KMS-11 (cell line): ENCODE data around the gene RXFP4.
"Not testable (repeated sequence)": the region's sequence is repeated elsewhere in the genome, so short reads cannot be mapped to it uniquely, and the experiment has no call there.

Experiments used
- H2AFZ ChIP-seq: fragments of 200-600 bp; sonication (generic); 2 replicates; pipeline ENCODE4 v1.6.1; 2016; ENCODE audit warnings: antibody characterized with exemption, mixed run types, low read depth
- H3K27ac ChIP-seq: fragments of 200-600 bp; sonication (generic); 2 replicates; pipeline ENCODE4 v1.6.1; 2016; ENCODE audit warnings: mild to moderate bottlenecking, mixed run types
- H3K27me3 ChIP-seq: fragments of 200-600 bp; sonication (generic); 2 replicates; pipeline ENCODE4 v1.6.1; 2017; ENCODE audit warnings: mild to moderate bottlenecking, low read depth, mixed run types, moderate library complexity; ENCODE audit not compliant: insufficient read depth
- H3K36me3 ChIP-seq: fragments of 200-600 bp; sonication (generic); 2 replicates; pipeline ENCODE4 v1.6.1; 2017; ENCODE audit warnings: mild to moderate bottlenecking, mixed run types; ENCODE audit not compliant: insufficient read depth
- H3K4me1 ChIP-seq: fragments of 200-600 bp; sonication (generic); 2 replicates; pipeline ENCODE4 v1.6.1; 2016; ENCODE audit warnings: mild to moderate bottlenecking, low read depth, mixed run types; ENCODE audit not compliant: poor library complexity, severe bottlenecking
- H3K4me2 ChIP-seq: fragments of 200-600 bp; sonication (generic); 2 replicates; pipeline ENCODE4 v1.7.0; 2016; ENCODE audit warnings: mild to moderate bottlenecking, mixed run types
- H3K4me3 ChIP-seq: fragments of 200-600 bp; sonication (generic); IDR thresholded peaks from 2 replicates; pipeline ENCODE4 v1.6.1; 2017; ENCODE audit warnings: low read depth, low read length, mixed read lengths; ENCODE audit not compliant: insufficient read depth
- H3K79me2 ChIP-seq: fragments of 200-600 bp; sonication (generic); 2 replicates; pipeline ENCODE4 v1.6.1; 2016; ENCODE audit warnings: low read depth, mixed run types; ENCODE audit not compliant: insufficient read depth
- H3K9ac ChIP-seq: fragments of 200-600 bp; sonication (generic); 2 replicates; pipeline ENCODE4 v1.6.1; 2016; ENCODE audit warnings: mild to moderate bottlenecking, mixed run types
- H4K20me1 ChIP-seq: fragments of 200-600 bp; sonication (generic); 2 replicates; pipeline ENCODE4 v1.6.1; 2016; ENCODE audit warnings: mild to moderate bottlenecking, mixed run types; ENCODE audit not compliant: insufficient read depth
- TF ChIP-seq, protein P1 (sequence below): fragments of 200-600 bp; sonication (generic); conservative IDR thresholded peaks from 2 replicates; pipeline ENCODE4 v1.6.1; 2017; ENCODE audit warnings: low read depth, mild to moderate bottlenecking, antibody characterized with exemption, low read length, moderate library complexity, mixed read lengths

RXFP4 gene

DNA sequence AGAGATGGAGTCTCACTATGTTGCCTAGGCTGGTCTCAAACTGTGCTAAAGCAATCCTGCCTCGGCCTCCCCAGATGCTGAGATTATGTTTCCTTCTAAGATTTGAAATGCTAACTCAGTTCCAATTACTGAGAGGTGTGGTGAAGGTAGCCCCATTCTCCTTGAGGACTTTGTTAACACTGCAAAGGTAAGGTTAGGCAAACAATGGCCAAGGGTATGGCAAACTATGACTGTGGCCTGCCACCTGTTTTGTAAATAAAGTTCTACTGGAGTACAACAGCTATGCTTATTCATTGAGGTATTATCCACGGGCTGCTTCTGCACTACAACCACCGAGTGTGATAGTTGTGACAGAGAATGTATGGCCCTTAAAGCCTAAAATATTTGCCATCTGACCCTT, 20.7 kb upstream of the RXFP4 start:
- TF ChIP-seq, protein P1, sequence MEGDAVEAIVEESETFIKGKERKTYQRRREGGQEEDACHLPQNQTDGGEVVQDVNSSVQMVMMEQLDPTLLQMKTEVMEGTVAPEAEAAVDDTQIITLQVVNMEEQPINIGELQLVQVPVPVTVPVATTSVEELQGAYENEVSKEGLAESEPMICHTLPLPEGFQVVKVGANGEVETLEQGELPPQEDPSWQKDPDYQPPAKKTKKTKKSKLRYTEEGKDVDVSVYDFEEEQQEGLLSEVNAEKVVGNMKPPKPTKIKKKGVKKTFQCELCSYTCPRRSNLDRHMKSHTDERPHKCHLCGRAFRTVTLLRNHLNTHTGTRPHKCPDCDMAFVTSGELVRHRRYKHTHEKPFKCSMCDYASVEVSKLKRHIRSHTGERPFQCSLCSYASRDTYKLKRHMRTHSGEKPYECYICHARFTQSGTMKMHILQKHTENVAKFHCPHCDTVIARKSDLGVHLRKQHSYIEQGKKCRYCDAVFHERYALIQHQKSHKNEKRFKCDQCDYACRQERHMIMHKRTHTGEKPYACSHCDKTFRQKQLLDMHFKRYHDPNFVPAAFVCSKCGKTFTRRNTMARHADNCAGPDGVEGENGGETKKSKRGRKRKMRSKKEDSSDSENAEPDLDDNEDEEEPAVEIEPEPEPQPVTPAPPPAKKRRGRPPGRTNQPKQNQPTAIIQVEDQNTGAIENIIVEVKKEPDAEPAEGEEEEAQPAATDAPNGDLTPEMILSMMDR = no peak
- H3K36me3 ChIP-seq = peaks cover 77% of the 10 kb centered on the region; the same call in 1 of the 2 replicates
- H4K20me1 ChIP-seq = no peaks in the 10 kb centered on the region

DNA sequence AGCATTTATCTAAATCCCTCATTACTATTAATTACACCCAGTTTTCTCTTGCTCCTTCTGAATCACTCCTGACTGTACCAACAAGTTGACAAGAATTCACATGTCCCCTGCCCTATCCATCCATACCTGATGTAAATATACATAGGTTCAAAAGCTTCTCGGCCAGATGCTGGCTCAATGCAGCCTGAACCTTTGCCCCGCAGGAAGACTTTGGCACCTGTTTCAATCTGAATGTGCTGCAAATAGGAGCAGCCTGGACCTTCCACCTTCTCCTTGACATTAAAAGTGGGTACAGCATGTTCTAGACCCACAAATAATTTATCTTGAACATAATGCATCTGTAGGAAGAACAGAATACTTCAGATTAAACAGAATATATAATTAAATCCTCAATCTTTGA, 15.9 kb upstream of the RXFP4 start:
- Histone ChIP-seq H3K36me3 (peaks cover 91% of the 10 kb centered on the region; the same call in 1 of the 2 replicates), H3K4me1 (peaks cover 12% of the 10 kb centered on the region), H2AFZ (no peak overlapping the region), H4K20me1 (peaks cover 5% of the 10 kb centered on the region), H3K79me2 (peaks cover 57% of the 10 kb centered on the region), H3K9ac (no peak overlapping the region), H3K27me3 (no peaks in the 10 kb centered on the region), H3K4me2 (no peak overlapping the region), H3K27ac (no peak overlapping the region), H3K4me3 (no peak overlapping the region)
- TF ChIP-seq, protein P1 = no peak

More for the DNA sequence above, 20.7 kb upstream of the RXFP4 start:
- H3K79me2 ChIP-seq = peaks cover 17% of the 10 kb centered on the region; the same call in 1 of the 2 replicates
- no peak overlapping the region for H3K4me3 ChIP-seq
- H3K9ac ChIP-seq = no peak overlapping the region
- H2AFZ ChIP-seq = no peak overlapping the region
- H3K27ac ChIP-seq = no peak overlapping the region
- H3K4me2 ChIP-seq = no peak overlapping the region
- no peaks in the 10 kb centered on the region for H3K27me3 ChIP-seq
- no peaks in the 10 kb centered on the region for H3K4me1 ChIP-seq

DNA sequence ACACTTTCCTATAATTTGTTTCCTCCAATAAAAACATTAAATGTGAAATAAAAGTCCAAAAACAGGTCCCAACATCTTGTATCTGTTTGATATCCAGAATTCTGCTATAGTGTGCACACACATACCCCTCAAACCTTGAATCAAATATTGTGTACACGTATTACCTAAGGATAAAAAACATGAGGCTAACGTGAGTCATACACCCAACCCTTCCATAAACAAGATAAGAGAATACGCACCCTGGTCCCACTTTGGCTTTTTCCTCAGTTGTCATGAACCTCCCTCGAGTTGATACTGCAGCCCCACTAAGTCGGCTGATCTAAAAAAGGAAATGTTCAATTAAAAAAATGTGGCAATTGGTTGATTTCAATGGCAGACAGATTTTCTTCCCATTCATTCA, 12.4 kb upstream of the RXFP4 start:
- Histone ChIP-seq H3K79me2 (peaks cover 79% of the 10 kb centered on the region), H3K9ac (no peak overlapping the region), H3K27me3 (no peaks in the 10 kb centered on the region), H2AFZ (no peak overlapping the region), H3K36me3 (peaks cover 79% of the 10 kb centered on the region; the same call in 1 of the 2 replicates), H3K27ac (no peak overlapping the region), H3K4me1 (peaks cover 43% of the 10 kb centered on the region), H3K4me3 (no peak overlapping the region), H3K4me2 (no peak overlapping the region), H4K20me1 (peaks cover 26% of the 10 kb centered on the region)
- TF ChIP-seq, protein P1 = no peak

DNA sequence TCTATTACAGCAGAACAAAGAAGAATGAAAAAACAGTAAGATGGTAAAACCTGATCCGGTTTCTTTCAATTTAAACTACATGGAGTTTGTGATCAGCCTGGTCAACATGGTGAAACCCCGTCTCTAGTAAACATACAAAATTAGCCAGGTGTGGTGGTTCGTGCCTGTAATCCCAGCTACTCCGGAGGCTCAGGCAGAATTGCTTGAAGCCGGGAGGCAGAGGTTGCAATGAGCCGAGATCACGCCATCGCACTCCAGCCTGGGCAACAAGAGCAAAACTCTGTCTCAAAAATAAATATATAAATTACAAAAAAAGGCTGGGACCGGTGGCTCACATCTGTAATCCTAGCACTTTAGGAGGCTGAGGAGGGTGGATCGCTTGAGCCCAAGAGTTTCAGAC, 10.7 kb upstream of the RXFP4 start:
- H3K9ac ChIP-seq, H3K4me3 ChIP-seq: not testable (repeated sequence)
- peak overlapping the region; percentile 93 for H3K4me2 ChIP-seq

DNA sequence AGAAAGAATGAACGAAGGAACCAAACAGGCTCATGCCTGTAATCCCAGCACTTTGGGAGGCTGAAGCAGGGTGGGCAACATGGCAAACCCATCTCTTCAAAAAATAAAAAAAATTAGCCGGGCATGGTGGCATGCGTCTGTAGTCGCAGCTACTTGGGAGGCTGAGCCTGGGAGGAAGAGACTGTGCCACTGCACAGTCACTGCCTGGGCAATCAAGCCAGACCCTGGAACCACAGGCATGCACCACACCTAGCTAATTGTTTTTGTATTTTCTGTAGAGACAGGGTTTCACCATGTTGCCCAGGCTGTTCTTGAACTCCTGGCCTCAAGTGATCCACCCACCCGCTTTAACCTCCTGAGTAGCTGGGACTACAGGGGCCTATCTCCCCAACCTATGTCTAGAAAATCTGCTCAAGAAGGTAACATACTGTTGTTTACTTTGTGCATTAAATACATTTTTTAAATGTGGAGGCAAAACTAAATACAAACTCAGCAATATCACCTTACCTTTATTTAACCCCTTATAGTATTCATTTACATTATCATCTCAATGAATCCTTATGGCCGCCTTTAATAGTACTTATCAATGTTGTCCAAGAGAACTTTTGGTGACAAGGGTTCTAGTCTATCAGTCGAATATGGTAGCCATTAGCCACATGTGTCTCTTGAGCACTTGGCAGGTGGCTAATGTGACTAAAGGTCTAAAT, 10.0 kb upstream of the RXFP4 start:
- TF ChIP-seq, protein P1 = no peak
- Histone ChIP-seq H3K4me2 (peak overlapping the region; percentile 93), H3K27ac (peak overlapping the region; percentile 0; the same call in 1 of the 2 replicates)

More for the DNA sequence above, 10.7 kb upstream of the RXFP4 start:
- Histone ChIP-seq H3K4me1 (peaks cover 48% of the 10 kb centered on the region), H4K20me1 (peaks cover 26% of the 10 kb centered on the region), H3K36me3 (peaks cover 64% of the 10 kb centered on the region; the same call in 1 of the 2 replicates), H3K79me2 (peaks cover 83% of the 10 kb centered on the region)
- H2AFZ ChIP-seq, H3K27ac ChIP-seq, H3K27me3 ChIP-seq: not testable (repeated sequence)

More for the DNA sequence above, 10.0 kb upstream of the RXFP4 start:
- H3K36me3 ChIP-seq = peaks cover 57% of the 10 kb centered on the region; the same call in 1 of the 2 replicates
- peaks cover 26% of the 10 kb centered on the region for H4K20me1 ChIP-seq
- H3K27me3 ChIP-seq = no peaks in the 10 kb centered on the region
- H3K9ac ChIP-seq = no peak overlapping the region
- no peak overlapping the region for H2AFZ ChIP-seq
- H3K79me2 ChIP-seq = peaks cover 77% of the 10 kb centered on the region
- peaks cover 48% of the 10 kb centered on the region for H3K4me1 ChIP-seq
- no peak overlapping the region for H3K4me3 ChIP-seq
